Neural progenitor cell (in vitro differentiated cells): Measurements from ENCODE around the gene PRRG2. TPM values are rescaled to one million over a fixed set of nuclear protein-coding genes. Genes with fewer than 3 reads are reported as not detected.

Experiments used
- DNase-seq: peaks from one replicate; pipeline ENCODE4 v3.0.0-alpha.2; 2016; ENCODE audit warnings: low spot score
- H2AFZ ChIP-seq: fragments of 200-600 bp; sonication (generic); replicated peaks from 2 replicates; pipeline ENCODE4 v1.6.1; 2016; ENCODE audit warnings: antibody characterized with exemption
- H3F3A ChIP-seq: fragments of 200-600 bp; sonication (generic); 2 replicates; pipeline ENCODE4 v1.6.1; 2016; ENCODE audit warnings: antibody characterized with exemption, low read depth
- H3K27ac ChIP-seq: fragments of 200-600 bp; sonication (generic); 2 replicates; pipeline ENCODE4 v1.5.1; 2016; ENCODE audit warnings: mild to moderate bottlenecking
- H3K27me3 ChIP-seq: fragments of 200-600 bp; sonication (generic); 2 replicates; pipeline ENCODE4 v1.6.1; 2016; ENCODE audit warnings: mild to moderate bottlenecking, moderate library complexity
- H3K36me3 ChIP-seq: fragments of 200-600 bp; sonication (generic); 2 replicates; pipeline ENCODE4 v1.5.1; 2016
- H3K4me1 ChIP-seq: fragments of 200-600 bp; sonication (generic); 2 replicates; pipeline ENCODE4 v1.6.1; 2016; ENCODE audit warnings: mixed run types
- H3K4me2 ChIP-seq: fragments of 200-600 bp; sonication (generic); 2 replicates; pipeline ENCODE4 v1.6.1; 2016
- H3K4me3 ChIP-seq: fragments of 200-600 bp; sonication (generic); 2 replicates; pipeline ENCODE4 v1.5.1; 2016
- H3K79me2 ChIP-seq: fragments of 200-600 bp; sonication (generic); 2 replicates; pipeline ENCODE4 v1.6.1; 2016; ENCODE audit warnings: low read depth
- H3K9ac ChIP-seq: fragments of 200-600 bp; sonication (generic); 2 replicates; pipeline ENCODE4 v1.6.1; 2016
- H3K9me3 ChIP-seq: fragments of 200-600 bp; sonication (generic); 2 replicates; pipeline ENCODE4 v1.5.1; 2016; ENCODE audit warnings: low read depth
- H4K20me1 ChIP-seq: fragments of 200-600 bp; sonication (generic); 2 replicates; pipeline ENCODE4 v1.6.1; 2016; ENCODE audit warnings: low read depth
- H3K27ac Mint-ChIP-seq: 3 replicates; pipeline ENCODE4 v1.8.0; 2021; ENCODE audit warnings: mixed read lengths
- H3K27me3 Mint-ChIP-seq: 2 replicates; pipeline ENCODE4 v1.8.0; 2022; ENCODE audit warnings: low read depth, mild to moderate bottlenecking, inconsistent platforms, moderate library complexity, mixed read lengths; ENCODE audit not compliant: insufficient read depth
- H3K36me3 Mint-ChIP-seq: 3 replicates; pipeline ENCODE4 v1.8.0; 2021; ENCODE audit warnings: mixed read lengths
- H3K4me1 Mint-ChIP-seq: 3 replicates; pipeline ENCODE4 v1.8.0; 2021; ENCODE audit warnings: mixed read lengths
- H3K4me3 Mint-ChIP-seq: 3 replicates; pipeline ENCODE4 v1.8.0; 2021; ENCODE audit warnings: mild to moderate bottlenecking, moderate library complexity, mixed read lengths
- H3K9me3 Mint-ChIP-seq: 3 replicates; pipeline ENCODE4 v1.8.0; 2020; ENCODE audit warnings: mixed read lengths
- CTCF ChIP-seq: fragments of 200-600 bp; sonication (generic); IDR thresholded peaks from 2 replicates; pipeline ENCODE4 v1.5.1; 2017; ENCODE audit warnings: antibody characterized with exemption, mild to moderate bottlenecking
- EZH2 ChIP-seq: fragments of 200-600 bp; sonication (generic); IDR thresholded peaks from 2 replicates; pipeline ENCODE4 v1.6.1; 2017; ENCODE audit warnings: antibody characterized with exemption, mild to moderate bottlenecking, moderate library complexity
- EZH2phosphoT487 ChIP-seq: fragments of 200-600 bp; sonication (generic); IDR thresholded peaks from 2 replicates; pipeline ENCODE4 v1.6.1; 2017; ENCODE audit warnings: antibody characterized with exemption
- total RNA-seq: library from RNA; depleted of rRNA; stranded (reverse); fragments of >200 nt; gene quantifications from 2 replicates; pipeline ENCODE4 v1.2.3, GENCODE V29; 2015; ENCODE audit warnings: low replicate concordance

Gene PRRG2
- total RNA-seq, 1 donor from 2014 or later, result 0.09 TPM

- H3K9ac ChIP-seq, result no peak overlapping the region
- peaks cover 13% of the 10 kb centered on the region for H4K20me1 ChIP-seq
- no peak for TF ChIP-seq CTCF
- Mint-ChIP-seq H3K4me1 (peaks cover 27% of the 10 kb centered on the region), H3K27me3 (peaks cover 9% of the 10 kb centered on the region), H3K4me3 (no peak overlapping the region), H3K9me3 (no peaks in the 10 kb centered on the region), H3K36me3 (no peaks in the 10 kb centered on the region), H3K27ac (peak overlapping the region; percentile 62)
- no peak overlapping the region for H3K27ac ChIP-seq
- H3F3A ChIP-seq, result peaks cover 51% of the 10 kb centered on the region
- H3K79me2 ChIP-seq, result peaks cover 23% of the 10 kb centered on the region
- no peak for DNase-seq
- no peaks in the 10 kb centered on the region for H3K27me3 ChIP-seq
- H3K36me3 ChIP-seq, result no peaks in the 10 kb centered on the region
- no peak overlapping the region for H2AFZ ChIP-seq
- H3K4me1 ChIP-seq, result peaks cover 10% of the 10 kb centered on the region
- no peak overlapping the region for H3K4me3 ChIP-seq
- no peaks in the 10 kb centered on the region for H3K9me3 ChIP-seq
- H3K4me2 ChIP-seq, result no peak overlapping the region
Measured at GRCh38 chr19:49588365-49589122, 7.4 kb downstream of the PRRG2 start.

GRCh38 chr19:49589502-49589905 is 8.4 kb downstream of the PRRG2 start:
- H3K9ac ChIP-seq, result no peak overlapping the region
- peaks cover 33% of the 10 kb centered on the region for H3K79me2 ChIP-seq
- peaks cover 56% of the 10 kb centered on the region for H3F3A ChIP-seq
- peaks cover 7% of the 10 kb centered on the region for H3K27me3 Mint-ChIP-seq
- H3K9me3 ChIP-seq, result no peaks in the 10 kb centered on the region
- H3K4me1 Mint-ChIP-seq, result peaks cover 30% of the 10 kb centered on the region
- H3K27ac Mint-ChIP-seq, result no peak overlapping the region
- H3K36me3 ChIP-seq, result no peaks in the 10 kb centered on the region
- H2AFZ ChIP-seq, result no peak overlapping the region
- no peaks in the 10 kb centered on the region for H3K27me3 ChIP-seq
- H3K9me3 Mint-ChIP-seq, result no peaks in the 10 kb centered on the region
- H3K4me3 ChIP-seq, result peak overlapping the region; percentile 87
- H3K36me3 Mint-ChIP-seq, result peaks cover 5% of the 10 kb centered on the region
- TF ChIP-seq EZH2 (no peak), EZH2phosphoT487 (no peak), CTCF (no peak)
- no peak for DNase-seq
- H3K4me1 ChIP-seq, result peaks cover 16% of the 10 kb centered on the region
- peaks cover 23% of the 10 kb centered on the region for H4K20me1 ChIP-seq
- peak overlapping the region; percentile 98 for H3K4me2 ChIP-seq
- peak overlapping the region; percentile 66 for H3K4me3 Mint-ChIP-seq
- H3K27ac ChIP-seq, result no peak overlapping the region

GRCh38 chr19:49590071-49590970 is 9.2 kb downstream of the PRRG2 start:
- Mint-ChIP-seq H3K9me3 (no peaks in the 10 kb centered on the region), H3K4me3 (peak overlapping the region; percentile 90), H3K36me3 (peaks cover 5% of the 10 kb centered on the region), H3K27me3 (peaks cover 7% of the 10 kb centered on the region), H3K27ac (peak overlapping the region; percentile 81), H3K4me1 (peaks cover 23% of the 10 kb centered on the region)
- Histone ChIP-seq H3K9me3 (no peaks in the 10 kb centered on the region), H3K4me2 (peak overlapping the region; percentile 98), H3K36me3 (no peaks in the 10 kb centered on the region), H3F3A (peaks cover 47% of the 10 kb centered on the region), H3K27me3 (no peaks in the 10 kb centered on the region), H3K9ac (peak overlapping the region; percentile 28), H3K4me1 (peaks cover 10% of the 10 kb centered on the region), H3K4me3 (peak overlapping the region; percentile 87), H2AFZ (peak overlapping the region; percentile 2), H3K79me2 (peaks cover 41% of the 10 kb centered on the region), H3K27ac (peak overlapping the region; percentile 61), H4K20me1 (peaks cover 31% of the 10 kb centered on the region)
- peak; percentile 99 for DNase-seq
- TF ChIP-seq CTCF, result no peak
